Esophagus muscularis mucosa (tissue), 4 donors: ENCODE data around the gene CCDC194. TPM values are rescaled to one million over a fixed set of nuclear protein-coding genes. Genes with fewer than 3 reads are reported as not detected.
"Not testable (repeated sequence)": the region's sequence is repeated elsewhere in the genome, so short reads cannot be mapped to it uniquely, and the experiment has no call there.

Experiments
- DNase-seq: peaks from one replicate; pipeline ENCODE4 v3.0.0-alpha.2; 2017; ENCODE audit errors: extremely low spot score
- H3K27ac ChIP-seq, 4 donors: fragments of 200-600 bp; sonication (generic); replicated peaks in 1 of 4; 1 replicate in 3 of 4; 2 replicates in 1 of 4; pipeline ENCODE4 v1.5.1; 2016 to 2019; ENCODE audit warnings: mild to moderate bottlenecking in 1 of 4
- H3K27me3 ChIP-seq, 4 donors: fragments of 200-600 bp; sonication (generic); one replicate each; pipeline versions ENCODE4 v1.5.1 to v1.6.0; 2016 to 2019
- H3K36me3 ChIP-seq, 4 donors: fragments of 200-600 bp; sonication (generic); one replicate each; pipeline ENCODE4 v1.5.1; 2016 to 2019
- H3K4me1 ChIP-seq, 4 donors: fragments of 200-600 bp; sonication (generic); one replicate each; pipeline ENCODE4 v1.5.1; 2016 to 2019
- H3K4me3 ChIP-seq, 4 donors: fragments of 200-600 bp; sonication (generic); 1 replicate in 2 of 4; 2 replicates in 2 of 4; pipeline ENCODE4 v1.5.1; 2016 to 2019; ENCODE audit warnings: mild to moderate bottlenecking in 4 of 4, moderate library complexity in 1 of 4
- H3K9me3 ChIP-seq, 4 donors: fragments of 200-600 bp; sonication (generic); 1 replicate in 3 of 4; 2 replicates in 1 of 4; pipeline ENCODE4 v1.5.1; 2016 to 2019
- EP300 ChIP-seq: sonication (generic); formaldehyde crosslinking; IDR thresholded peaks from one replicate; pipeline ENCODE4 v1.6.1; 2017; ENCODE audit warnings: antibody characterized with exemption
- POLR2A ChIP-seq: fragments of 450-650 bp; IDR thresholded peaks from one replicate; pipeline ENCODE4 v1.6.1; 2017; ENCODE audit warnings: antibody characterized with exemption, moderate library complexity, mild to moderate bottlenecking, low read depth
- POLR2AphosphoS5 ChIP-seq, 2 donors: sonication (generic); formaldehyde crosslinking; IDR thresholded peaks; one replicate each; pipeline ENCODE4 v1.6.1; 2017; ENCODE audit warnings: antibody characterized with exemption in 2 of 2
- WGBS: methylation state at CpG from one replicate; pipeline ENCODE4 v1.1.5; 2018; 5-methylcytosine and 5-hydroxymethylcytosine counted together
- intact Hi-C: fragments of 100-400 bp; cut with DNase I; formaldehyde crosslinking; loops from one replicate; pipeline ENCODE4 v1.15.1; 2023
- total RNA-seq, 4 donors: library from RNA; depleted of rRNA; stranded (reverse); fragments of >200 nt; gene quantifications; one replicate each; pipeline versions ENCODE4 v1.1.0 to v1.2.1, GENCODE V29; 2016
- TF ChIP-seq, protein P1 (sequence below), 3 experiments: fragments of 200-600 bp in 2 of 3; fragments of 450-650 bp in 1 of 3; sonication (generic) in 2 of 3; IDR thresholded peaks; one replicate each; pipeline ENCODE4 v1.5.1; 2017 to 2019; ENCODE audit warnings: antibody characterized with exemption in 3 of 3, mild to moderate bottlenecking in 2 of 3, moderate library complexity in 1 of 3

CCDC194 gene
- total RNA-seq, 4 donors from 2014 or later, result not detected

DNA sequence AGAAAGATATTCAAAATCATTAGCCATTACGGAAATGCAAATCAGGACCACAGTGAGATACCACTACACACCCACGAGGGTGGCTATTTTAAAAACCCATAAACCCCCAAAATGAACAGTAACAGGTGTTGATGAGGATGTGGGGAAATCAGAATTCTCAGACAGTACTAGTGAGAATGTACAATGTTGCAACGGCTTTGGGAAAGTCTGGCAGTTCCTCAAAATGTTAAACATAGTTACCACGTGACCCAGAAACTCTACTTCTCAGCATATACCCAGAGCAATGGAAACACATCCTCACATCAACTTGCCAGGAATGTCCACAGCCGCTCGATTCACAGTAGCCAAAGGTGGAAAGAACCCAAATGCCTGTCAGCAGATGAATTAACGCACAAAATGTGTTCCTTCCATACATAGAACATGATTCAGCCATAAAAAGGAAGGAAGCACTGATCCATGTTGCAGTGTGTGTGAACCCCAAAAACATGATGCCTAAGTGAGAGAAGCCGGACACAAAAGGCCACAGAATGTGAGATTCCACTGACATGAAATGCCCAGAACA lies 23.9 kb downstream of the CCDC194 start:
- intact Hi-C loops, result no loop called here
- 15% methylated on average over 8 of the region's 8 CpGs for WGBS
- TF ChIP-seq, protein P1, sequence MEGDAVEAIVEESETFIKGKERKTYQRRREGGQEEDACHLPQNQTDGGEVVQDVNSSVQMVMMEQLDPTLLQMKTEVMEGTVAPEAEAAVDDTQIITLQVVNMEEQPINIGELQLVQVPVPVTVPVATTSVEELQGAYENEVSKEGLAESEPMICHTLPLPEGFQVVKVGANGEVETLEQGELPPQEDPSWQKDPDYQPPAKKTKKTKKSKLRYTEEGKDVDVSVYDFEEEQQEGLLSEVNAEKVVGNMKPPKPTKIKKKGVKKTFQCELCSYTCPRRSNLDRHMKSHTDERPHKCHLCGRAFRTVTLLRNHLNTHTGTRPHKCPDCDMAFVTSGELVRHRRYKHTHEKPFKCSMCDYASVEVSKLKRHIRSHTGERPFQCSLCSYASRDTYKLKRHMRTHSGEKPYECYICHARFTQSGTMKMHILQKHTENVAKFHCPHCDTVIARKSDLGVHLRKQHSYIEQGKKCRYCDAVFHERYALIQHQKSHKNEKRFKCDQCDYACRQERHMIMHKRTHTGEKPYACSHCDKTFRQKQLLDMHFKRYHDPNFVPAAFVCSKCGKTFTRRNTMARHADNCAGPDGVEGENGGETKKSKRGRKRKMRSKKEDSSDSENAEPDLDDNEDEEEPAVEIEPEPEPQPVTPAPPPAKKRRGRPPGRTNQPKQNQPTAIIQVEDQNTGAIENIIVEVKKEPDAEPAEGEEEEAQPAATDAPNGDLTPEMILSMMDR (IDR thresholded peaks at IDR 0.05), result no peak

DNA sequence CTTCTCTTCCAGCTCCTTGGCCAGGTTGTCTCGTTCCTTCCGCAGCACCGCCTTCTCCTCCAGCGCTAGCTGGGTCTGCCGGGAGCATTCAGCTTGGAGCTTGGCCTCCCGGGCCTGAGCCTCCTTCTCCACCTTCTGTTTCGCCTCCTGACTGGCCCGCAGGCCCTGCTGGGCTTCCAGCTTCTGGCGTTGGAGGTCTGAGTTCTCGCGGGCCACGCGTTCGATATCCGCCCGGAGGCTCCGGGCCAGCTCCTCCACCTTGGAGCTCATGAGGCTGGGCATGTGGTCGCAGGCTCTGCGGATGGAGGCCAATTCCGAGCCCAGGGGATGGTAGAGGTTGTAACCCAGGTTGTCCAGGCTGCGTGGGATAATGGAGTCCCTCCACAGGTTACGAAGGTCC lies 28.6 kb downstream of the CCDC194 start:
- WGBS, result 93% methylated on average over 15 of the region's 22 CpGs
- intact Hi-C loops, result no loop called here

More for the DNA sequence above, 23.9 kb downstream of the CCDC194 start:
- Histone ChIP-seq H3K36me3 (peaks cover 0 to 2% (median 0%) of the 10 kb centered on the region in 4 donors), H3K4me1 (peaks cover 0 to 10% (median 4%) of the 10 kb centered on the region in 4 donors), H3K27me3 (peaks cover 0 to 14% (median 0%) of the 10 kb centered on the region in 4 donors), H3K4me3 (no peak overlapping the region), H3K9me3 (no peaks in the 10 kb centered on the region), H3K27ac (no peak overlapping the region)
- DNase-seq, result no peak

DNA sequence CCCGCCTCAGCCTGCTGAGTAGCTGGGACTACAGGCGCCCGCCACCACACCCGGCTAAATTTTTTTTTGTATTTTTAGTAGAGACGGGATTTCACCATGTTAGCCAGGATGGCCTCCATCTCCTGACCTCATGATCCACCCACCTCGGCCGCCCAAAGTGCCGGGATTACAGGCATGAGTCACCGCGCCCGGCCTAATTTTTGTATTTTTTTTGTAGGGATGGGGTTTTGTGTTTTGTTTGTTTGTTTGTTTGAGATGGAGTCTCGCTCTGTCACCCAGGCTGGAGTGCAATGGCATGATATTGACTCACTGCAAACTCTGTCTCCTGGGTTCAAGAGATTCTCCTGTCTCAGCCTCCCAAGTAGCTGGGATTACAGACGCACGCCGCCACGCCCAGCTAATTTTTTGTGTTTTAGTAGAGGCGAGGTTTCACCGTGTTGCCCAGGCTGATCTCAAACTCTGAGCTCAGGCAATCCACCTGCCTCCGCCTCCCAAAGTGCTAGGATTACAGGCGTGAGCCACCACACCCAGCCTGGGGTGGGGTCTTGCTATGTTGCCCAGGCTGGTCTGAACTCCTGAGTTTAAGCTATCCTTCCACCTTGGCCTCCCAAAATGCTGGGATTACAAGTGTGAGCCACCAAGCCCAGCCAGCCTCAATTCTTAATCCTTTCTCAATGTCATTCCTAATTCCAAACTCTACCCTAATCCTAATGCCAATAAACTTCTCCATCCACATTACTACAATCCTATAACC lies 30.0 kb downstream of the CCDC194 start:
- H3K4me3 ChIP-seq, intact Hi-C loops, H3K27ac ChIP-seq, H3K9me3 ChIP-seq, H3K36me3 ChIP-seq, DNase-seq, H3K4me1 ChIP-seq: not testable (repeated sequence)
- H3K27me3 ChIP-seq, result peaks cover 0 to 14% (median 0%) of the 10 kb centered on the region in 4 donors
- 96% methylated on average over 20 of the region's 20 CpGs for WGBS

More for the DNA sequence above, 28.6 kb downstream of the CCDC194 start:
- DNase-seq, result no peak
- peaks cover 0 to 14% (median 0%) of the 10 kb centered on the region in 4 donors for H3K27me3 ChIP-seq
- TF ChIP-seq, protein P1 (IDR thresholded peaks at IDR 0.05), result no peak
- no peak for TF ChIP-seq POLR2A
- TF ChIP-seq POLR2AphosphoS5 (IDR thresholded peaks at IDR 0.05), result no peak
- TF ChIP-seq EP300, result no peak
- peaks cover 0 to 10% (median 4%) of the 10 kb centered on the region in 4 donors for H3K4me1 ChIP-seq
- no peaks in the 10 kb centered on the region for H3K9me3 ChIP-seq
- H3K4me3 ChIP-seq, result no peak overlapping the region
- no peak overlapping the region for H3K27ac ChIP-seq
- H3K36me3 ChIP-seq, result peaks cover 0 to 2% (median 0%) of the 10 kb centered on the region in 4 donors

DNA sequence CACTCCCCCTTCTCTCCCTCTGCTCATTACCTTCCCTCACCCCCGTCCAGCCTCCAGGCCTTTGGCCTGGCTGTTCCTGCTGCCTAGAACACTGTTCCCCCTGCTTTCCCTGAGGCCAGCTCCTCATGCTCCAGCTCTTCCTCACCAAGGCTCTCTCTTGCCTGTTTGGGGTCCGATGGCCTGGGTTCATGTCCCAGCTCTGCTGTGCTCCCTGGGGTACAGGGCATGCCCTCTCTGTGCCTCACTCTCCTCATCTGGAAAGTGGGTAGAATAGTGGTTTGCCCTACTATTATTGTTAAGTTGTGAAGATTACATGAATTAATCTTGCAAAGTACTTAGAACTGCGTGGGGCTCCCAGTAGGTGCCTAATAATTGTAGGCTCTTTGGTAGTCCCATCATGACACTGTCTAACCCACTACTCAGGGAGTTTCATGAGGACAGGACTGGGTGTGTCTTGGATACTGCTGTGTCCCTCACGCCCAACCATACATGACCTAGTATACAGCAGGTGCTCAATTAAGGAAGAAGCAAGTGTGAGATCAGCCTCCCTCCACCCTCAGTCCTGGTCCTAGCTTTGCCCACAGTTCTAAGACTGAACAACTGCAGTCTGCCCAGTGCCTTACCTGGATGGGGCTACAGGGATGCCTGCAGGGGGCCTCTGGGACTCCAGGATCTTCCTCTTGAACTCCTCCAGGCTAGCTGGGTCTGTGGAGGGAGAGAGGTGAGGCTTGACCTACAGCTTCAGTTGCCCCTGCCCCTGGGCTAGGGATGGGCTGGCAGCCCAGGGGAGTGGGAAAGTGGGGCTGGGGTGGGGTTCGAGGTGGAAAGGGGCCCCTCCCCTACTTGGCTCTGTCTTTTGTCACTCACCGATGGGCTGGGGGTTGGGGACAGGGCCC lies 33.8 kb downstream of the CCDC194 start:
- WGBS, result 81% methylated on average over 6 of the region's 6 CpGs
- intact Hi-C loops, result no loop called here

More for the DNA sequence above, 33.8 kb downstream of the CCDC194 start:
- Histone ChIP-seq H3K4me1 (peaks cover 0 to 11% (median 5%) of the 10 kb centered on the region in 4 donors), H3K27me3 (no peaks in the 10 kb centered on the region), H3K9me3 (no peaks in the 10 kb centered on the region), H3K4me3 (no peak overlapping the region), H3K36me3 (no peaks in the 10 kb centered on the region), H3K27ac (no peak overlapping the region)
- TF ChIP-seq POLR2AphosphoS5 (IDR thresholded peaks at IDR 0.05), result no peak
- TF ChIP-seq, protein P1 (IDR thresholded peaks at IDR 0.05), result no peak
- TF ChIP-seq POLR2A, result no peak
- TF ChIP-seq EP300, result no peak
- peak; percentile 75 for DNase-seq
